Activated T-helper 1 cell treated with anti-CD3 and anti-CD28 coated beads, Interleukin-2, amount 50 U/mL, for 16 hours (primary cell): ENCODE data around the gene ZNF235.
"Not testable (repeated sequence)": the region's sequence is repeated elsewhere in the genome, so short reads cannot be mapped to it uniquely, and the experiment has no call there.

Experiments used
- DNase-seq, 2 donors: peaks; one replicate each; pipeline ENCODE4 v3.0.0-alpha.2; 2020; ENCODE audit warnings: low read depth in 1 of 2, low spot score in 1 of 2

The ZNF235 gene

DNA sequence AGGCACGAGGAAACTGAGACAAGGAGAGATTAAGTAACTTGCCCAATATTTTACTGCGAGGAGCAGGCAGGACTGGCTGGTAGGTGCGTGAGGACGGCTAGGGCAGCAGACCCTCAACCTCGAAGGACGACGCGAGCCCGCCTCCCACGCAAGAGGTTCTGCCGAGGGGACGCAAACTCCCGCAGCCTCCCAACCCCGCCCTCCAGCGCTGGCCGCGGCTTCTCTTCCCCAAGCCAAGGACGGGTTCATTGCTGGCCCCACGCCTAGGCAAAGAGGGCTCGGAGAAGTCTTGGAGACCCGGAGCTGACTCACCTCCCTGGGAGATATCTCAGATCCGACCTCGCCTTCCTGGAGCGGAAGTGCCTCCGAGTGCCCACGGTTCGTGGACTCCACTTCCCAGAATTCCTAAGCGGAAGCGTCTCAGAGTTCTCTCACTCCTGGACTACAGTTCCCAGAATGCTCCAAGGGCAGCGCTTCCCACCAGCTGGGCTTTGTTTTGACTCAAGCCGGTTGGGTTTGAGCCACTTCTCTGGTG, at the start of gene ZNF235:
Gene ZNF235, minus strand, starts transcription at position 367 of the 535 bp plus-strand sequence. CDS start 1,621 bp downstream, outside the sequence.
- peak; percentile 41 to 58 for DNase-seq

DNA sequence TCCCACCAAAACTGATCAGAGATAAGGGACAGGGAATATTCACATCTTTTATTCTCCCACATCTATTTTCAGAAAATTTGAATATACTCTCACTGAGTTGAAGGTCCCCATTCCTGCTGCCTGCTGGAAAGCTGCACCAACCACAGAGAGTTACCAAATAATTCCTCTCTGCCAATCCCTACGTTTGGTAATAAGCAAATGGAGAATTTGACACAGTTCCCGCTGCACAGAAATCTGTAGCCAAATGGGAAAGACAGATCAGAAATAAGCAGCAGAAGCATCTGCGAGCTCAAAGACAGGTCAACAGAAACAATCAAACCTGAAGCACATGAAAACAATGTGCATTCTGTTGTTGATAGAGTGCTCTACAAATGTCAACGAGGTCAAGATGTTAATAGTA, 41.7 kb upstream of the ZNF235 start:
- DNase-seq = no peak

DNA sequence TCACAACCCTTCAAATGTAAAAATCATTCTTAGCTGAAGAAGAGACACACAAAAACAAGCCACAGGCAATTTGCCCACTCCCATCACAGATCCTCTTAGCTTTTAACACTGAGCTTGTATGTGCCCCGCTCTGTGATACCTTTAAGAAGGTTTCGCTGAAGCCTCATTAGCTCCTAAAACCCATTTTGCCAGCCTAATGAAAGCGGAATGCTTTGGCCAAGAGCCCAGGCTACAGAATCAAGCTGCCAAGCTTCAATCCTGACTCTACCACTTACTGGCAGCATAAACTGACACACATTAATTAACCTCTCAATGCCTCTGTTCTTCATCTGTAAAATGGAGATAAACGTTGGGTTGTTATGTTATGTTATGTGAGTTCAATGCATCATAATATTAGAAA, 41.1 kb upstream of the ZNF235 start:
- DNase-seq = no peak

DNA sequence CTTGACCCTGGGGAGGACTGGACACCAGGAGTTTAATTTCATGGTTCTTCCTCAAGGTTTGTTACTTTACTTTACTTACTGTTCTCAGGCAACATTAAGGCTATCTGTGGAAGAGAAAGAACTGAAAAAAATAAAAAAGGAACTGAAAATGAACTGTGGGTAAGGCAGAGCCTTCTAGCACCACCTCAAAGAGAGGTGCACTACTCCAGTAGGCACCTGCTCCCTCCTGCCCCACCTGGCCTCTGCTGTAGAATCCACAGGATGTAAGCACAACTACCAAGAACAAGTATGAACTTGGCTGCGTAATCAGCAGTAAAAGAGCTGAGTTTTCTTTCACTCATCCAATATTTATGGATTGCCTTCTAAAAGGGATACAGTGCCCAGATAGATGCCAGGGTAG, 39.4 kb upstream of the ZNF235 start:
- no peak for DNase-seq

DNA sequence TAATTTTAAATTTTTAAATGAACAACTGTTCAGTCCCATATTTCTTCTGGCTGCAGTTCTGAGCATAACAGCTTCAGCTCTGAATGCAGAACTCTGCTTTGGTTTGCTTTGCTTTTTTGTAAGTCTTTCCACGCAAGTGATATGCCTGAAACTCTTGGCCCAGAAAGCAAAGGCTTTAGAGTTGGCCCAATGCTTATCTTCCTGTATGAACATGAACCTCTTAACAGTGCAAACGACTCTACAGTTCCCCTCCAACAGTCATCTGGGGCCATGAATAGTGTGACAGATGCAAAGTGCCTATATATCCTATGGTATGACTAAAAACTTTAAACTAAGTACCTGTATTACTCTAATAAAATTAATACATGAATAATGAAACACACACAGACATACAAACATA, 37.0 kb upstream of the ZNF235 start:
- no peak for DNase-seq

DNA sequence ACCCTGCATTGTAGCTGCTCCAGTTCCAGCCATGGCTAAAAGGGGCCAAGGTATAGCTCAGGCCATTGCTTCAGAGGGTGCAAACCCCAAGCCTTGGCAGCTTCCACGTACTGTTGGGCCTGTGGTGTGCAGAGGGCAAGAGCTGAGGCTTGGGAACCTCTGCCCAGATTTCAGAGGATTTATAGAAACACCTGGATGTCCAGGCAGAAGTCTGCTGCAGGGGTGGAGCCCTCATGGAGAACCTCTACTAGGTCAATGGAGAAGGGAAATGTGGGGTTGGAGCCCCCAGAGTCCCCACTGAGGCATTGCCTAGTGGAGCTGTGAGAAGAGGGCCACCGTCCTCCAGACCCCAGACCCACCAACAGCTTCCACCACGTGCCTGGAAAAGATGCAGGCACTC, 29.8 kb upstream of the ZNF235 start:
- not testable (repeated sequence) for DNase-seq

DNA sequence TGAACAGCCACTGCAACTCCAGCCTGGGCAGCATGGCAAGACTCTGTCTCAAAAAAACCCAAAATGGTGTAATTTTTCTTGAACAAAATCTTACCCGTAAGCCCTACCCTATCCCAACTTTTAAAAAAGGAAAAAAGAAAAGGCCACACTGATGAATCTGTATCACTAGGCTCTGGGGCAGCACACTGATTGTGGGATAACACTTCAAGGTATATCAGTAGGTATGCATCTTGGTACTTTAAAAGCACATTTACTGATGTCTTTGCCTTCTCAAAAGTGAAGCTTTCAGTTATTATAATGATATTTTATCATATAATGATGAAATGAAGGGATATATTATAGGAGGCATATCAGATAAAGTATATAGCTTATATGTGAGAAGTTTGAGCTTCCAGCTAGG, 27.3 kb upstream of the ZNF235 start:
- no peak for DNase-seq

DNA sequence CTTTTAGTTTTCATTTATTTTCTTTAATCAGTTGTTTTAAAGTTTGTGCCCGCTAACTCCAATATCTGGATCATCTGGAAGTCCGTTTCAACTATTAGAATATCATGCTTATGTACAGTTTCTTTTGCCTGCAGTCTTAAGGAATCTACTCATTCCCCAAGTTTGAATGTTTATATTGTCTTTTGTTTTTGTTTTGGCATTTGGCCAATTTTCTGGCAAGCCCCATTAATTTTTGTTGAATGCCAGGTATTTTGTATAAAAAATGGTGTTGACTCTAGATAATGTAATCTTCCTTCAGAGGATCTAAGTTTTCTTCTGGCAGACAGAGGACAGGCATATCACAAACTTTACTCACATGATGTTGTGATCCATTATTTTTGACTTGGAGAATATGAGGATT, 11.1 kb upstream of the ZNF235 start:
- no peak for DNase-seq

DNA sequence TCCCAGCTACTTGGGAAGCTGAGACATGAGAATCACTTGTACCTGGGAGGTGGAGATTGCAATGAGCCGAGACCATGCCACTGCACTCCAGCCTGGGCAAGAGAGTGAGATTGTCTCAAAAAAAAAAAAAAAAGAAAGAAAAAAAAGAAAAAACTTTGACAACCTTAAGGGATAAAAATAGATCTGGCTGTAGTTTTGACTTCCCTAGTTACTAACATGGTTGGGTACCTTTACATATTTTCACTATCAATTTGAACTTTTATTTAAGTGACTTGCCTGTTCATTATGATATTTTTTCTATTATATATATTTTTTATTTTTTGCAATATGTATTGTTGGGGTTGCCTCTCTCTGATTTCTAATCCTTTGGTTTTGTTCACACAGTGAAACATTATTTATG, 8.4 kb upstream of the ZNF235 start:
- no peak for DNase-seq

DNA sequence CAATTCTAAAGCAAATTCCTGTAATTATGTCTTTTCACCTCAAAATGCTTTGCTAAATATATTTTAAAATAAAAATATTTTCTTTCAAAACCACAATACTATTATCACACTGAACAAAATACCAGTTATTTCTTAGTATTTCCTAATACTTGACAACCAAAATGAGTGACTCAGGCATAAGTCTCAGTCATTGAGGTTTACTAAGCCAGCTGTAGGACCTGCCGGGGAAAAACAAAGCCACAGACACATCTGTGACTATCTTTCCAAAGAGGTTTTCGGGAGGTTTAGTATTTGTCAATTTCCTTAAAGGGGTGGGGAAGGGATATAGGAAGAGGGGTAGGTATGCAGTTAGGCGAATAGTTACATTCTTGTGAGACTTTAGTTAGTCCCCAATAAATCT, 3.2 kb upstream of the ZNF235 start:
- DNase-seq = no peak

DNA sequence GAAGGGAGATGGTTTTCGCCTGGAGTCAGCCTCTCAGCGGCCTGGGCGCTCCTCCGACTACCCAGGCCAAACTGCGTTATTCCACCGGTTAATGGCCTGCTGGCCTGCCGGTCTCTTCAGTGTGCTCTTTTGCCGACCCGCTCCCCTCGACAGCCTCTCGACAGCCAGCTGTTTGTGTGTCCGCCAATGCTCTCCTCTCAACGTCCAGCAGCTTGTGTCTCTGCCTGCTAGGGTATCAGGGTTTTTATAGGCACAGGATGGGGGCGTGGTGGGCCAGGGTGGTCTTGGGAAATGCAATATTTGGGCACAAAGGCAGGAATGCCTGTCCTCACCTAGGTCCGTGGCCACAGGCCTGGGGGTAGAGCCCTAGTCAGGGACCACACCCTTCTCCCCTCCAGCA, 1.5 kb upstream of the ZNF235 start:
- DNase-seq = no peak

DNA sequence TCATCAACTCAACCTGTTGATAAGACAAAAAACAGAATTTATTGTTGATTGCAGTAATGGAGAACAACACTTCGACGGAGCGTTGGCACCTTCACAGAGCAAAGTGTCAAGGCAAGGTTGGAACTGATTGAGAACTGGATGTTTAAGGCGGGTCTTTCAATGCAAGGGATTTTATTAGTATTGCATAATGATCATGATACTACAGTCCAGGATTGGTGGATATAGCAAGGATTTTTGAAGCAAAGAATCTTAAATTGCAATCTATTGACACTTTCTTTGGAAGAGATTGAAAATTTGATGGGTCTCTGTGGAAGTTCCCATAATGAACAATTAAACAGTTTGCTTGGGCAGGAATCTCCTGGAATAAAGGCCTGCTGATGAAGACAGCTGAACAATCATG, 632 bp upstream of the ZNF235 start:
- no peak for DNase-seq

DNA sequence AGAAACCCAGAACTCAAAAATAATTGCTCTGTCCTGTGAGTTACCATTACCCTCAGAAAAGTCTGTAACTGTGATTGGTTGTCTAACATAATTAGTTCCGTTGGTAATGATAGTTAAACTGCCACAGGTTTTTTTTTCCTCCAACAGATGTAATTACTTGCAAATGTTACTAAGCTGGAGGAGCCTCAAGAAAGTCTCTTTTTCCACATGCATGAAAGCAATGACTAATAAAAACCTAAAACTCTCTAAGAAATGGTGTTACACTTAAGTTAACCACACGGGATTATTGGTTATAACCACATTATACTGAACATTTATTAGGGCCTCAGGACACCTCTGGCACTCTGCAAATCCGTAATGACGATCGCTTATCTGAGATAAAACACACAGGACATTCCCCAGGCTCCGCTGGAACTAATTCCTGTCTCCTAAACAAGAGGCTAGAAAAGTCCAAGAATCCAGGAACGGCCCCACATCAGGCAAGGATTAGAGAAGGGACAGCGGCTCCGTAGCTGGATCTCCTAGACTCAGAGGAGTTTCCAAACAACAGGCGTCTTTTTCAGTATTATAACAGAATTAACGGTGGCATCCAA, 753 bp downstream of the ZNF235 start:
- no peak for DNase-seq

DNA sequence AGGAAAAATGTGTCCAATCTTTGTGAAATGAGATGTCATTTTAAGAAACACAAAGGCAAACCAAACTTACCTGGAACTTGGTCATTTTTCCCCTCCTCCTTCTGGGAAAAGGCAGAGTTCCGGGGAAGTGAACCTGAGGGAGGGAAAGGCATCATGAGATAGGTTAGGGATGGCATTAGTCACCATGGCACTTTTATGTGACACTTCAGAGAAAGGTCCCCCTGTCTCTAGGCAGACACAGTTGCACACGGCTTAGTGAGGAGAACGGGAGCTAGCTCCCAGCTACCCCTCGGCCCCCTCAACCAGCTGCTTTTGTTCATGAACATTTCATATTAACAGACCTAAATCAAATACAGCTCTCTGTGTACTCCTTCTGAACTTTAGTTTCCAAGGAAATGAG, 1.5 kb downstream of the ZNF235 start:
- DNase-seq = no peak

DNA sequence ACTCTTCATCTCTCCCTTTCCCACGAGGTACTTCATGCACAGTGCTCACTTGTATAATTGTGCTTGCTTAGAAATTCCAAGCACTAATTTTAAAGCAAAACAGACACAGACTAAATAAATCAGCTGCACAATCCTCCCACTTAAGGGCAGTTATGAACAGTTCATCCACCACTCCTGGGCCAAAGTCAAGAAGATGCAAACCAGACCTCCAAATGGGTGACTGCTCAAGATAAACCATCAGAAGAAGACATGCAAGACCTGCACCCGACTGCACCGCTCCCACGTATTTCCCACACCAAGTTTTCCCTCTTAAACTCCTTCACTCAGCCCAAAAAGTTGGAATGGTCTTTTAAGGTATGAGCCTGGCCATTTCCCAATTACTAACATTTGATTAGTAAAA, 19.9 kb downstream of the ZNF235 start:
- DNase-seq = no peak

DNA sequence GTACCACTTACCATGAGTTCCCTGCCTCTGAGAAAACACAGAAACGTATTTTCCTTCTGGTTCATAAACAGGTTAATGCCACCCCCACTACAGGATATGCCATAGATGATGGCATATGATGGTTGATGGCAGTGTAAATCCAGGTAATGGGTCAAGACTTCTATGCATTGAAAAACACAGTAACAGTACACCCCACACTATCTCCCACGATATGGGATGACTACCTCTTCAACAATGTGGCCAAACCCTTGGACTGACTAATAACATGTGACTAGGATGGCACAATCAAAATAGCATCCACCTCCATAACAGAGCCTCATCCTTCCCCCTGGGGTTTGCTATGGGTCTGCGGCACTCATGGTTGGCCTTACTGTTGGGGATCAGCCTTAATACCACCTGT, 22.0 kb downstream of the ZNF235 start:
- DNase-seq = no peak

DNA sequence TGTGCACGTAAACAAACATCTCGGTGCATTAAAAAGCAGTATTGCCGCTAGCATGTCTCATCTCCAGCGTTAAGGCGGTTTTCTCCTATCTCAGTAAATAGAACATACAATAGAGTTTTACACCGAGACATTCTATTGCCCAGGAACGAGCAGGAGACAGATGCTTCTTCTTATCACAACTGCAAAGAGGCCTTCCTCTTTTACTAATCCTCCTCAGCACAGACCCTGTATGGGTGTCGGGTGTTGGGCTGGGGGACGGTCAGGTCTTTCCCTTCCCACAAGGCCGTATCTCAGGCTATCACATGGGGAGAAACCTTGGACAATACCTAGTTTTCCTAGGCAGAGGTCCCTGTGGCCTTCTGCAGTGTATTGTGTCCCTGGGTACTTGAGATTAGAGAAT, 23.9 kb downstream of the ZNF235 start:
- DNase-seq = no peak

DNA sequence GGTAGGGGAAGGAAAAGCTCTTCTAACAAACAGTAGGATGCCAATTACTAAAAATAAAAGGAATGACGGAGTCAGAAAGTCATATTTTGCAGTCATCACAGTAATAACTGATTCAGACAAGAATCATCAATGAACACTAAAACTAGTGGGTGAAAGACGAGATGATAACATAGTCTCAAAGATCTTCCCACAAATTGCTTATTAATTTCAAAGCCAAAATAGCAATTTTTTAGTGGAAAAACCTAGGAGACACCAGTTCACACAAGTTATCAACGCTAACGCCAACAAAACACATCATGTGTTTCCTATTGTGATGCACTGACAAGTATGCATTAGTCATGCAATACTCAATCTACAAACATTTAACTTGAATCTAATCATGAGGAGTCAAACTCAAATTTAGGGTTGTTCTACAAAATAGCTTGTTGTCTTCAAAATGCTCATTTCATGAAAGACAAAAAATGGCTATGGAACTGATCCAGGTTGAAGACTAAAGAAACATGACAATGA, 26.6 kb downstream of the ZNF235 start:
- no peak for DNase-seq

DNA sequence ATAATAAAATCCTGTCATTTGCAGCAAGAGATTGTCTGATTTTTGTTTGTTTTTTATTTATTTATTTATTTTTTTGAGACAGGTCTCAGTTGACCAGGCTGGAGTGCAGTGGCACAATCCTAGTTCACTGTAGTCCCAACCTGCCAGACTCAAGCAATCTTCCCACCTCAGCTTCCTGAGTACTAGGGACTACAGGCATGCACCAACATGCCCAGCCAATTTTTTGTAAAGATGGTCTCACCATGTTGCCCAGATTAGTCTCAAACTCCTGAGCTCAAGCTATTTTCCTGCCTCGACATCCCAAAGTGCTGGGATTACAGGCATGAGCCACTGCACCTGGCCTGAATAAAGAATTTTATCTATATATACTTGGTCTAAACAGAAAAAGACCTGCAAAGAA, 27.5 kb downstream of the ZNF235 start:
- no peak for DNase-seq

DNA sequence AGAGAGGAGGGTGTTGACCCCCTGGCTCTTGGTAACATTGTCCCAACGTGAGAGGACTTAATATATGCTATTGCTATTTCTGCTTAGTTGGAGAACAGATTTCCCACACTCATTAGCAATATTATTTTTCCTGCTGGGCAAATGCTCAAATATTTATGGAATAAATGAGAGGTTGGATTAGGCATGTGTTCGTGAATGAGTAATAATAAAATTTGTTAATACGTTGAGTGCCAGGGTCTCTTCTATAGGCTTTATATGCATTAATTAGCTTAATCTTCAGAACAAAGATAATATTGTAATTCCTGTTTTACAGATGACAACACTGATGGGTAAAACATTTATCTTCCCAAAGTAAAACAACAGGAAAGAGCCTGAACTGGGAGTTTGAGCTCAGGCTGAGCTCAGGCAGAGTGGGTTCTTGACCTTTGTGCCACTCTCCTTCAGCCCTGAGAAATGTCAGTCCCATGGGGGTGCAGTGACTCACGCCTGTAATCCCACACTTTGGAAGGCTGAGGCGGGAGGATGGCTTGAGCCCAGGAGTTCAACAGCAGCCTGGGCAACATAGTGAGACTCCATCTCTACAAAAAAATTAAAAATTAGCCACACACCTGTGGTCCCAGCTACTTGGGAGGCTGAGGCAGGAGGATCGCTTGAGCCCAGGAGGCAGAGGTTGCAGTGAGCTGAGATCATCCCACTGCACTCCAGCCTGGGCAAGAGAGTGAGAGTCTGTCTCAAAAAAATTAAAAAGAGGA, 44.0 kb downstream of the ZNF235 start:
- no peak for DNase-seq

DNA sequence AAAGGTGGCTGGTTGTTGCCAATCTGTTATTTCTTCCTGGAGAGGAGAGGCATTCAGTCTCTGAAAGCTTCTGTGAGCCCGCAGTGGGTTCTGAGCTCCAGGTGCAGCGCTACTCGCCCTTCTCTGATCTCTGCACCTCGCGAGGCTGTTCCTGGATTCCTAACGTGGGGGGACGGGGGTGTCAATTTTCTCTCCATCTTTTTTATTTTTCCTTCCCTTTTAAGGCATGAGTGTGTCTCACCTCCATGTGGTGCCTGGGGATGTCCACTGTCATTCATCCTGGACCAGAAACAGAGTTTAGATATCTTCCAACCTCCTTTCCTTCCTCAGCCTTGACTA, 44.5 kb downstream of the ZNF235 start:
- no peak for DNase-seq

DNA sequence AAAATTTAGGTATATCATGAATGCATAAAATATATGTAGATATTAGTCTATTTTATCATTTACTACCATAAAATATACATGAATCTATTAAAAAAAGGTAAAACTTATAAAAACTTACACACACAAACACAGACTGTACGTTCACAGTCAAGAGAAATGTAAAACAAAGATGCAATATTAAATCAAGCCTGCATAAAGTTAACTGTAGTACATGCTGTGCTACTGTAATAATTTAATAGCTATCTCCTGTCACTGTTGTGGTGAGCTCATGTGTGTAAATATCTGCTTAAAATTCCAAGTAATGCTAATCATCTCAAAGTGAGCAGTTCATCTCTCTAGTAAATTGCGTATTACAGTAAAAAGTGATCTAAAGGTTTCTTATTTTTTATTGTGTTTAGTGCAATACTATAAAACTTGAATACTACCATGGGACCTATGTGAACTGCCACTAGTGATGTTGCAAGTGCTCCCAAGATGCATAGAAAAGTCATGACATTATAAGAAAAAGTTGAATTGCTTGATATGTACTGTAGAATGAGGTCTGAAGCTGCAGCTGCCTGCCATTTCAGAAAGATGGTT, 45.9 kb downstream of the ZNF235 start:
- DNase-seq = no peak
